Measurements from ENCODE around the gene TUBA4A. TPM values are rescaled to one million over a fixed set of nuclear protein-coding genes. Genes with fewer than 3 reads are reported as not detected.

Gene TUBA4A
- total and polyA plus RNA-seq, 9 of the 15 experiments (the other 6 are each of a cell fraction or from before 2014, with no cell fraction given) = 25.1 to 174 (median 42.4) TPM

- ATAC-seq (peak; percentile 50), FAIRE-seq (no peak), DNase-seq (ENCODE audit: extremely low read depth in 1 of 4, low spot score in 3 of 4) (peak; percentile 46 to 65 (median 54))
- Histone ChIP-seq H3K9me1 (ENCODE audit: control insufficient read depth, insufficient read depth, low read length) (no peaks in the 10 kb centered on the region), H3K79me2 (ENCODE audit: control insufficient read depth, insufficient read depth, low read length) (peaks cover 24% of the 10 kb centered on the region), H3K4me1 (replicated peaks in 1 of 2; ENCODE audit: control insufficient read depth in 2 of 2, insufficient read depth in 2 of 2, low read length in 2 of 2) (peaks cover 18 to 47% of the 10 kb centered on the region in 2 experiments; a peak in 4 of 5 replicates), H3K4me2 (ENCODE audit: insufficient read depth, low read length) (peak within 1 kb of the TSS; percentile 82), H3K4me3 (peak within 1 kb of the TSS; percentile 58), H4K20me1 (replicated peaks; ENCODE audit: control insufficient read depth, insufficient read depth, low read length) (0 out of 2 replicates have a peak, but pooled peaks cover 3% of the 10 kb centered on the region), H3K36me3 (ENCODE audit: control insufficient read depth, insufficient read depth, low read length) (peaks cover 40% of the 10 kb centered on the region; the same call in 2 of the 3 replicates), H3K9ac (ENCODE audit: insufficient read depth in 1 of 2, low read depth in 2 of 2, low read length in 2 of 2) (peak within 1 kb of the TSS; percentile 71 to 92), H3K9me3 (replicated peaks; ENCODE audit: control insufficient read depth, insufficient read depth, low read depth, low read length) (no peaks in the 10 kb centered on the region), H3K27me3 (ENCODE audit: control insufficient read depth in 2 of 2, insufficient read depth in 2 of 2, low read length in 2 of 2) (0 out of 5 replicates have a peak, but pooled peaks cover 0 to 4% of the 10 kb centered on the region in 2 experiments), H2AFZ (ENCODE audit: low read depth, low read length) (peak within 1 kb of the TSS; percentile 88), H3K27ac (ENCODE audit: extremely low read depth, low read depth, low read length) (peak within 1 kb of the TSS; percentile 75)
- TSS peak; percentile 56 for BruUV-seq (replicated peaks)
- CTCF ChIA-PET (ENCODE audit: low intra/inter-chr PET ratio) = no interaction called here
- in situ Hi-C loops (cut with MboI) (no loop called here), intact Hi-C loops (cut with micrococcal nuclease) (loop anchor here (2.0 kb wide), 1 partner anchor 26 kb away; the partner anchor contains the start of gene DNAJB2)
- POLR2A ChIA-PET = interaction anchor here (0.6 to 2.0 kb wide), 8 partner anchors 8 to 346 kb away, joined by 3 to 8 read pairs (median 4); partner anchors contain the start of genes DNAJB2, GLB1L and STK16
- WGBS (ENCODE audit: insufficient coverage, low coverage, missing lambda C conversion rate) = 3% methylated on average over 28 of the region's 49 CpGs
- TF ChIP-seq MYC (IDR thresholded peaks at IDR 0.05; ENCODE audit: low read depth, low read length) = peak; percentile 37
- TF ChIP-seq MYC (CRISPR knock-in tag; IDR thresholded peaks at IDR 0.05; ENCODE audit: borderline replicate concordance, low read depth) = no peak
- TF ChIP-seq BRCA1 (IDR thresholded peaks at IDR 0.05) = no peak
- TF ChIP-seq BRCA1 (CRISPR knock-in tag; IDR thresholded peaks at IDR 0.05) = no peak
- TF ChIP-seq SIN3A (IDR thresholded peaks at IDR 0.05; ENCODE audit: borderline replicate concordance in 2 of 2, control insufficient read depth in 1 of 2, low read depth in 2 of 2, low read length in 2 of 2) = peak in 1 of 2 experiments; percentile 50; a peak in 1 of 4 replicates
- TF ChIP-seq LCOR (CRISPR knock-in tag; IDR thresholded peaks at IDR 0.05) = 0 out of 2 replicates have a peak, but pooled peaks have one; percentile 20
- peak; percentile 64 for TF ChIP-seq BHLHE40 (IDR thresholded peaks at IDR 0.05; ENCODE audit: low read length)
- TF ChIP-seq MNT (conservative IDR thresholded peaks at IDR 0.05) = peak; percentile 58 to 72; a peak in 3 of 4 replicates
- TF ChIP-seq MAFG (tag; conservative IDR thresholded peaks at IDR 0.05) = peak; percentile 63
- peak; percentile 18; the same call in 1 of the 2 replicates for TF ChIP-seq MAFF (IDR thresholded peaks at IDR 0.05; ENCODE audit: low read length)
- peak; percentile 24; the same call in 1 of the 2 replicates for TF ChIP-seq ZFX (CRISPR knock-in tag; IDR thresholded peaks at IDR 0.05)
- no peak for TF ChIP-seq SIRT6 (IDR thresholded peaks at IDR 0.05; ENCODE audit: low read depth, low read length)
- TF ChIP-seq FOXP4 (CRISPR knock-in tag; IDR thresholded peaks at IDR 0.05; ENCODE audit: borderline replicate concordance) = no peak
- TF ChIP-seq ZNF639 (CRISPR knock-in tag; conservative IDR thresholded peaks at IDR 0.05 in 1 of 2, IDR thresholded peaks at IDR 0.05 in 1 of 2) = no peak
Measured at GRCh38 chr2:219252900-219253752, 592 bp downstream of the TUBA4A start, which contains the start of gene TUBA4B. Gene TUBA4B, plus strand, starts transcription at chr2:219253243. Its CDS starts 165 bp downstream, at chr2:219253408.
